PC-9 (cell line): Measurements from ENCODE around the gene TBC1D8B.

Experiments used
- CTCF ChIP-seq: fragments of 200-600 bp; sonication (generic); conservative IDR thresholded peaks from 2 replicates; pipeline ENCODE4 v1.6.1; 2017; ENCODE audit warnings: mixed run types, antibody characterized with exemption, mild to moderate bottlenecking, moderate library complexity
- EZH2 ChIP-seq: fragments of 200-600 bp; sonication (generic); IDR thresholded peaks from 2 replicates; pipeline ENCODE4 v1.8.0; 2017; ENCODE audit warnings: antibody characterized with exemption, low read depth

- no peak for TF ChIP-seq CTCF
- TF ChIP-seq EZH2 = no peak
These were observed 100.9 kb downstream of the TBC1D8B start, which contains the start of gene RIPPLY1 for GRCh38 chrX:106903291-106903824.
